Measurements from ENCODE around the gene ZMIZ2.
"Not testable (repeated sequence)": the region's sequence is repeated elsewhere in the genome, so short reads cannot be mapped to it uniquely, and the experiment has no call there.

ZMIZ2 gene, protein sequence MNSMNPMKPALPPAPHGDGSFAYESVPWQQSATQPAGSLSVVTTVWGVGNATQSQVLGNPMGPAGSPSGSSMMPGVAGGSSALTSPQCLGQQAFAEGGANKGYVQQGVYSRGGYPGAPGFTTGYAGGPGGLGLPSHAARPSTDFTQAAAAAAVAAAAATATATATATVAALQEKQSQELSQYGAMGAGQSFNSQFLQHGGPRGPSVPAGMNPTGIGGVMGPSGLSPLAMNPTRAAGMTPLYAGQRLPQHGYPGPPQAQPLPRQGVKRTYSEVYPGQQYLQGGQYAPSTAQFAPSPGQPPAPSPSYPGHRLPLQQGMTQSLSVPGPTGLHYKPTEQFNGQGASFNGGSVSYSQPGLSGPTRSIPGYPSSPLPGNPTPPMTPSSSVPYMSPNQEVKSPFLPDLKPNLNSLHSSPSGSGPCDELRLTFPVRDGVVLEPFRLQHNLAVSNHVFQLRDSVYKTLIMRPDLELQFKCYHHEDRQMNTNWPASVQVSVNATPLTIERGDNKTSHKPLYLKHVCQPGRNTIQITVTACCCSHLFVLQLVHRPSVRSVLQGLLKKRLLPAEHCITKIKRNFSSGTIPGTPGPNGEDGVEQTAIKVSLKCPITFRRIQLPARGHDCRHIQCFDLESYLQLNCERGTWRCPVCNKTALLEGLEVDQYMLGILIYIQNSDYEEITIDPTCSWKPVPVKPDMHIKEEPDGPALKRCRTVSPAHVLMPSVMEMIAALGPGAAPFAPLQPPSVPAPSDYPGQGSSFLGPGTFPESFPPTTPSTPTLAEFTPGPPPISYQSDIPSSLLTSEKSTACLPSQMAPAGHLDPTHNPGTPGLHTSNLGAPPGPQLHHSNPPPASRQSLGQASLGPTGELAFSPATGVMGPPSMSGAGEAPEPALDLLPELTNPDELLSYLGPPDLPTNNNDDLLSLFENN

GRCh38 chr7:44748045-44748947, at the start of gene ZMIZ2:
Gene ZMIZ2, plus strand, starts transcription at chr7:44748847. Its CDS starts 7,403 bp downstream, at chr7:44756250.
- peak; percentile 31 for DNase-seq

GRCh38 chr7:44699598-44699997, 49.0 kb upstream of the ZMIZ2 start:
- not testable (repeated sequence) for DNase-seq

GRCh38 chr7:44700322-44700721, 48.3 kb upstream of the ZMIZ2 start:
- no peak for DNase-seq

DNA sequence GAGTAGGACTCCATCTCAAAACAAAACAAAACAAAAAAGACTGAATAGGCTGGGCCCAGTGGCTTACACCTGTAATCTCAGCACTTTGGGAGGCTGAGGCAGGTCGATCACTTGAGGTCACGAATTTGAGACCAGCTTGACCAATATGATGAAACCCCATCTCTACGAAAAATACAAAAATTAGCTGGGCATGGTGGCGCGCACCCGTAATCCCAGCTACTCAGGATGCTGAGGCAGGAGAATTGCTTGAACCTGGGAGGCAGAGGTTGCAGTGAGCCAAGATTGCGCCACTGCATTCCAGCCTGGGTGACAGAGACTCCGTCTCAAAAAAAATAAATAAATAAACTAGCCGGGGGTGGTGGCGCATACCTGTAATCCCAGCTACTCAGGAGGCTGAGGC, 45.3 kb upstream of the ZMIZ2 start:
- DNase-seq: not testable (repeated sequence)

GRCh38 chr7:44703921-44704320, 44.7 kb upstream of the ZMIZ2 start:
- DNase-seq: no peak

DNA sequence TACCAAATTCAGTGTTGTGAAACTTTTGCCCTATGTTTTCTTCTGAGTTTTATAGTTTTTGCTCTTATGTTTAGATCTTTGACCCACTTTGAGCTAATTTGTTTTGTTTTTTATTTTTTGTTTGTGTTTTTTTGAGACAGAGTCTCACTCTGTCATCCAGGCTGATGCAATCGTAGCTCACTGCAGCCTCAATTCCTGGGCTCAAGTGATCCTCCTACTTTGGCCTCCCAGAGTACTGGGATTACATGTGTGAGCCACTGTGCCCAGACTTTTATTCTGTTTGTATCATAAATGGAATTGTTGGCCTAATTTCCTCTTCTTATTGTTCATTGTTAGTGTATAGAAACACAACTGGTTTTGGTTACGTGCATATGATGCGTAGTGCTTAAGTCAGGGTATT, 43.2 kb upstream of the ZMIZ2 start:
- no peak for DNase-seq

DNA sequence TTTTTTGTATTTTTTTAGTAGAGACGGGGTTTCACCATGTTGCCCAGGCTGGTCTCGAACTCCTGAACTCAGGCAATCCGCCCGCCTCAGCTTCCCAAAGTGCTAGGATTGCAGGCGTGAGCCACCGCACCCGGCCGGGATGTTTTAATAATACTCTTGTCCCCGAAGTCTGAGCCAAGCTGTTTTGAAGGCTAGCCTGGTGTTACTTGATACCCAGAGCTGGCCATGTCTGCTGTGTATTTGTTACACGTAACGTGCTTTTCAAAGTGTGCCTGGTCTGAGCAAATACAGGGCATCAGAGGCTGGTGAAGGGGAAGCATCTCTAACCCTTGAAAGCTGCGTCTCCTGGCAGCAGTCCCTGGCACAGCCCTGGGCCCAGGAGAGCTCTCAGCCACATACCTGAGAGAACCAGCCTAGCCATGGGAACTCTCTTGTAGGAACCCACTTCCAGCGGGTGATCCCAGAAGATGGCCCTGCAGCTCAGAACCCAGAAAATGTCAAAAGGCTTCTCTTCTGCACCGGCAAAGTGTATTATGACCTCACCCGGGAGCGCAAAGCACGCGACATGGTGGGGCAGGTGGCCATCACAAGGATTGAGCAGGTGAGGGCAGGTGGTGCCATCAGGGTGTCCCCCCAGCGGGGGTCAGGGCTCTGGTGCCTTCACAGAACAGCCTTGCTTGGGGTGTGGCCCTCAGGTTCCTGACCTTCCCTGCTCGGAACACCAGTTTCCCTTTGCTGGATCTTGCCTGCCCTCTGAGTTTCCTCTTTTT, 41.7 kb upstream of the ZMIZ2 start:
- no peak for DNase-seq

DNA sequence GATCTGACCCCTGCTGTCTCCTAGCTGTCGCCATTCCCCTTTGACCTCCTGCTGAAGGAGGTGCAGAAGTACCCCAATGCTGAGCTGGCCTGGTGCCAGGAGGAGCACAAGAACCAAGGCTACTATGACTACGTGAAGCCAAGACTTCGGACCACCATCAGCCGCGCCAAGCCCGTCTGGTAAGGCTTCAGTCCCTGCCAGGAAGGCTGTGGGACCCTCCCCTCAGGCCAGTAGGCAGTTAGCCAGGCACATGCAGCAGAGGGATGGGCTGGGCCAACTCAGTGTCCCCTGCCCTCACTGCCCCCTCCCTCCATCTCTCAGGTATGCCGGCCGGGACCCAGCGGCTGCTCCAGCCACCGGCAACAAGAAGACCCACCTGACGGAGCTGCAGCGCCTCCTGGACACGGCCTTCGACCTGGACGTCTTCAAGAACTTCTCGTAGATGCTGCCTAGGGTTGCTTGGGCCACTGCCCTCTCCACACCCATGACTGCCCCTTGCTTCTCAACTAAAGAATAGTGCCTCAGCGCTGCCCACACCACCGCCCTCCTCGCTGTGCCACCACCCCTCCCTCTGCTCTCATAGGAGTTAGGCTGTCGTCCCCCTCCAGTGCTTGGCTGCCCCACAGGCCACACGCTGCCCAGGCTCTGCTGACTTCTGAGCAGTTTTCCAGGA, 41.0 kb upstream of the ZMIZ2 start:
- DNase-seq: no peak

- DNase-seq: no peak
Measured at GRCh38 chr7:44709011-44709915, 39.4 kb upstream of the ZMIZ2 start.

GRCh38 chr7:44709945-44710596, 38.6 kb upstream of the ZMIZ2 start:
- no peak for DNase-seq

- no peak for DNase-seq
Measured at GRCh38 chr7:44711528-44711927, 37.1 kb upstream of the ZMIZ2 start.

GRCh38 chr7:44712012-44712411, 36.6 kb upstream of the ZMIZ2 start:
- DNase-seq: no peak

- no peak for DNase-seq
Measured at GRCh38 chr7:44713141-44713540, 35.5 kb upstream of the ZMIZ2 start.

GRCh38 chr7:44713680-44714335, 34.8 kb upstream of the ZMIZ2 start:
- no peak for DNase-seq

GRCh38 chr7:44716205-44716604, 32.4 kb upstream of the ZMIZ2 start:
- DNase-seq: no peak

- no peak for DNase-seq
Measured at GRCh38 chr7:44720301-44720700, 28.3 kb upstream of the ZMIZ2 start.

- DNase-seq: no peak
Measured at GRCh38 chr7:44724276-44724675, 24.4 kb upstream of the ZMIZ2 start.

- not testable (repeated sequence) for DNase-seq
Measured at GRCh38 chr7:44726250-44726649, 22.4 kb upstream of the ZMIZ2 start.
